Amygdala (tissue), 56 donors: ENCODE results near the gene ZNF366.
"Not testable (repeated sequence)": the region's sequence is repeated elsewhere in the genome, so short reads cannot be mapped to it uniquely, and the experiment has no call there.

ENCODE experiments used
- DNase-seq, 56 donors: peaks; one replicate each; lab custom pipeline; 2025; lab: John Stamatoyannopoulos, UW

ZNF366 gene

GRCh38 chr5:72415616-72416325 is 91.4 kb downstream of the ZNF366 start:
- no peak for DNase-seq

- no peak for DNase-seq
These were observed 94.7 kb downstream of the ZNF366 start for GRCh38 chr5:72412283-72413055.

GRCh38 chr5:72410688-72411295 is 96.4 kb downstream of the ZNF366 start:
- no peak for DNase-seq

- no peak for DNase-seq
These were observed 98.6 kb downstream of the ZNF366 start for GRCh38 chr5:72408603-72409002.

- DNase-seq, result no peak
These were observed 99.1 kb downstream of the ZNF366 start for GRCh38 chr5:72408127-72408526.

- DNase-seq, result no peak
These were observed 99.7 kb downstream of the ZNF366 start for GRCh38 chr5:72407541-72407940.

- DNase-seq, result no peak
These were observed 100.1 kb downstream of the ZNF366 start for GRCh38 chr5:72407078-72407477.

GRCh38 chr5:72404771-72405170 is 102.4 kb downstream of the ZNF366 start:
- DNase-seq, result not testable (repeated sequence)

- DNase-seq, result no peak
These were observed 104.1 kb downstream of the ZNF366 start for GRCh38 chr5:72402959-72403628.

GRCh38 chr5:72402381-72402890 is 104.8 kb downstream of the ZNF366 start:
- DNase-seq, result no peak

- DNase-seq, result no peak
These were observed 106.3 kb downstream of the ZNF366 start for GRCh38 chr5:72400950-72401349.

GRCh38 chr5:72397836-72398235 is 109.4 kb downstream of the ZNF366 start:
- DNase-seq, result no peak

GRCh38 chr5:72394688-72395087 is 112.5 kb downstream of the ZNF366 start:
- DNase-seq, result peak in 1 of 56 donors; percentile 17

GRCh38 chr5:72393052-72393451 is 114.2 kb downstream of the ZNF366 start:
- no peak for DNase-seq
